Mesenteric fat pad (tissue), 1 donor: Measurements from ENCODE around the gene HOOK2. TPM values are rescaled to one million over a fixed set of nuclear protein-coding genes. Genes with fewer than 3 reads are reported as not detected.
"Not testable (repeated sequence)": the region's sequence is repeated elsewhere in the genome, so short reads cannot be mapped to it uniquely, and the experiment has no call there.

Source experiments
- DNase-seq: peaks from one replicate; pipeline ENCODE4 v3.0.0-alpha.2; 2020; ENCODE audit warnings: low spot score
- long read RNA-seq: library from polyadenylated mRNA; unstranded; transcript quantifications from one replicate; pipeline ENCODE4 v2.0.0, GENCODE V29; 2020
- total RNA-seq: library from RNA; stranded (reverse); fragmentation: NEBNext Ultra II Directional; extraction: Animal tissue kit (Norgen Biotek cat#: 25700); gene quantifications from one replicate; pipeline ENCODE4 v1.2.1, GENCODE V29; 2021
- donor health status: DM: yes; HTN: yes; CAD: no.

Gene HOOK2, protein sequence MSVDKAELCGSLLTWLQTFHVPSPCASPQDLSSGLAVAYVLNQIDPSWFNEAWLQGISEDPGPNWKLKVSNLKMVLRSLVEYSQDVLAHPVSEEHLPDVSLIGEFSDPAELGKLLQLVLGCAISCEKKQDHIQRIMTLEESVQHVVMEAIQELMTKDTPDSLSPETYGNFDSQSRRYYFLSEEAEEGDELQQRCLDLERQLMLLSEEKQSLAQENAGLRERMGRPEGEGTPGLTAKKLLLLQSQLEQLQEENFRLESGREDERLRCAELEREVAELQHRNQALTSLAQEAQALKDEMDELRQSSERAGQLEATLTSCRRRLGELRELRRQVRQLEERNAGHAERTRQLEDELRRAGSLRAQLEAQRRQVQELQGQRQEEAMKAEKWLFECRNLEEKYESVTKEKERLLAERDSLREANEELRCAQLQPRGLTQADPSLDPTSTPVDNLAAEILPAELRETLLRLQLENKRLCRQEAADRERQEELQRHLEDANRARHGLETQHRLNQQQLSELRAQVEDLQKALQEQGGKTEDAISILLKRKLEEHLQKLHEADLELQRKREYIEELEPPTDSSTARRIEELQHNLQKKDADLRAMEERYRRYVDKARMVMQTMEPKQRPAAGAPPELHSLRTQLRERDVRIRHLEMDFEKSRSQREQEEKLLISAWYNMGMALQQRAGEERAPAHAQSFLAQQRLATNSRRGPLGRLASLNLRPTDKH
- total RNA-seq = 57.7 TPM
- long read RNA-seq, transcript HOOK2-210 (3 exons, 890 nt) = minor isoform, 12 of 247 reads
- long read RNA-seq, transcript HOOK2-201 (22 exons, 2,603 nt) = major isoform, 94 of 247 reads
- long read RNA-seq, partial matches to known transcripts = 63 of 247 reads
- long read RNA-seq, other reads (novel, unspliced or antisense) = 75 of 247 reads

DNA sequence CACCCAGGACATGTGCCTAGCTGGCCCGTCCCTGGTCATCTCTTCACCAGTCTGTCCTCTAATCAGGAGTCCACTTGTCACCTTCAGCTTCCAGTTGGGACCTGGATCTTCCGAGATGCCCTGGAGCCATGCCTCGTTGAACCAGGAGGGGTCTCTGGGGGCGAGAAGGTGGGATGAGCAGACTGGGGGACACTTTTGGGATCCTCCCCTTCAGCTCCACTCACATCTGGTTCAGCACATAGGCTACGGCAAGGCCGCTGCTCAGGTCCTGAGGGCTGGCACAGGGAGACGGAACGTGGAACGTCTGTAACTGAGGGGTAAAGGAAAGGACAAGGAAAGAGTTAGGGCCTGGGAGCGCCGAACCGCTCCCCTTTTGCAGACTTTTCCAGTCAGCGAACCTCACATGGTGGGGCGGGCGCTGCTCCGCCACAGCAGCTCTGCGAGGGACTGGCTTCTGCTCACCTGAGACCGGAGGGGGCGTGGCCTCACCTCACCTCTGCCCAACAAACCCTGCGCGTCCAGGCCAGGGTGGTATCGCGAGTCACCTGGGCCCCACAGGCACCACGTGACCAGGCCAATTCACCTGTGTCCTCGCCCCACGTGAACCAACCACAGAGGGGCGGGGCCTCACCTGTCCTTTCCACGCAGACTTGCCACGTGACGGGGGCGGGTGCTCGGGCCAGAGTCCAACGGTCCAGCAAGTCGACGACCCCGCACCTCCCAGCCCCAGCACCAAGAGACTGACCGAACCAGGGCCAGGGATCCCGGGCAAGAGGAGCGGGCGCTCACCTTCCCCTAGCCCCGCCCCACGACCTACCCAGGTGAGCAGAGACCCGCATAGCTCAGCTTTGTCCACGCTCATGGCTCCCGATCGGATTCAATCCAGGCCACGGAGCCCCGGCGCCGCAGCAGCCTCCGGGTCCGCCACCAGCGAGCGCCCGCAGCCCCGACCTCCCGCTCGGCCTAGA is at the start of gene HOOK2:
Gene HOOK2 (minus strand): TSS at position 965 of the 968 bp plus-strand sequence. CDS start 103 bp downstream, at position 862.
- DNase-seq = peak; percentile 92

GRCh38 chr19:12821761-12822160 is 46.4 kb upstream of the HOOK2 start:
- no peak for DNase-seq

DNA sequence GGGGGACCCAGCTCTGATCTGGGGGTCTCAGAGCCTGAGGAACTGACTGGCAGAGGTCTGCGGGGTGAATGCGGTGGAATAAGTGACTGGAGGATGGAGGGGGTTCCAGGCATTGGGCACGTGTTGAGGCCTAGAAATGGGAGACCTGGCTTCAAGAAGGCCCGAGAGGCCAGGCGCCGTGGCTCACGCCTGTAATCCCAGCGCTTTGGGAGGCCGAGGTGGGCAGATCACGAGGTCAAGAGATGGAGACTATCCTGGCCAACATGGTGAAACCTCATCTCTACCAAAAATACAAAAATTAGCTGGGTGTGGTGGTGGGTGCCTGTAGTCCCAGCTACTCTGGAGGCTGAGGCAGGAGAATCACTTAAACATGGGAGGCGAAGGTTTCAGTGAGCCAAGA is 42.5 kb upstream of the HOOK2 start:
- DNase-seq = not testable (repeated sequence)

DNA sequence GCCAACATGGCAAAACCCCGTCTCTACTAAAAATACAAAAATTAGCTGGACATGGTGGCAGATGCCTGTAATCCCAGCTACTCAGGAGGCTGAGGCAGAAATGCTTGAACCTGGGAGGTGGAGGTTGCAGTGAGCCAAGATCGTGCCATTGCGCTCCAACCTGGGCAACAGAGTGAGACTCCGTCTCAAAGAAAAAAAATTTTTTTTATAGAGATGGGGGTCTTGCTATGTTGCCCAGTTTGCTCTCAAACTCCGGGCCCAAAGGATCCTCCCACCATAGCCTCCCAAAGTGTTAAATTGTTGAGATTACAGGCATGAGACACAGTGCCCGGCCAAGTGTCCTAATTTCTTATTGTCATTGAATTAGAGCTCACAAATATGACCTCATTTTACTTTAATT is 41.8 kb upstream of the HOOK2 start:
- not testable (repeated sequence) for DNase-seq

- no peak for DNase-seq
These were observed 39.7 kb upstream of the HOOK2 start for GRCh38 chr19:12815088-12815487.

DNA sequence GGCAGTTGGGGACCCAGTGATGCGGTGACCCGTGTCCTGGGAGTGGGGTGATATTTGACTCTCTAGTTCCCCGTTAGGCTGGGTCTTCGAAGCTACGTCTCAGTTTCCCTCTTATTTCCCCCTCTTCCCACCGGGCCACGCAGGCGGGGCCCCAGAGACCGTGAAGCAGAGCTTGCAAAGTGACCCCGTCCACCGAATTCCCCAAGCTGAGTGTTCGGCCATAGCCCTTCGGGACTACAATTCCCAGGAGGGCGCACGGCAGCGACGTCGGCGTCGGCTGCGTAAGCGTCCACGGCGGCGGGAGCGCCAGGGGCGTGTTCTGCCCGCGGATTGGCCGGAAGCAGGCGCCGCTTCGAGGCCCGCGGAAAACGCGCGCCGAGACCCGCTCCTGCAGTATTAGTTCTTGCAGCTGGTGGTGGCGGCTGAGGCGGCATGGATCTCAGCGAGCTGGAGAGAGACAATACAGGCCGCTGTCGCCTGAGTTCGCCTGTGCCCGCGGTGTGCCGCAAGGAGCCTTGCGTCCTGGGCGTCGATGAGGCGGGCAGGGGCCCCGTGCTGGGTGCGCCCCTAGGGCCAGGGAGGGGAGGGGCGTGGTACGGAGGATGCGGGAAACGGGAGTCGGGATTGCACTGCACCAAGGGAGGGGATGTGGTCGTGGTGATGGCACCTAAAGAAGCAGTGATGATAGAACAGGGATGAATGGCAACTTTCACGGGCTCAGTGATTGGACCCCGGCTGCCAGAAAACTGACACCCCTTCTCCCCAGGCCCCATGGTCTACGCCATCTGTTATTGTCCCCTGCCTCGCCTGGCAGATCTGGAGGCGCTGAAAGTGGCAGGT is 31.1 kb upstream of the HOOK2 start, which contains the start of gene RNASEH2A:
Gene RNASEH2A (plus strand): TSS at position 343 of the 840 bp plus-strand sequence. CDS start 90 bp downstream, at position 433.
- peak; percentile 97 for DNase-seq

GRCh38 chr19:12804051-12804450 is 28.7 kb upstream of the HOOK2 start:
- no peak for DNase-seq

GRCh38 chr19:12802267-12803106 is 27.1 kb upstream of the HOOK2 start:
- DNase-seq = no peak

DNA sequence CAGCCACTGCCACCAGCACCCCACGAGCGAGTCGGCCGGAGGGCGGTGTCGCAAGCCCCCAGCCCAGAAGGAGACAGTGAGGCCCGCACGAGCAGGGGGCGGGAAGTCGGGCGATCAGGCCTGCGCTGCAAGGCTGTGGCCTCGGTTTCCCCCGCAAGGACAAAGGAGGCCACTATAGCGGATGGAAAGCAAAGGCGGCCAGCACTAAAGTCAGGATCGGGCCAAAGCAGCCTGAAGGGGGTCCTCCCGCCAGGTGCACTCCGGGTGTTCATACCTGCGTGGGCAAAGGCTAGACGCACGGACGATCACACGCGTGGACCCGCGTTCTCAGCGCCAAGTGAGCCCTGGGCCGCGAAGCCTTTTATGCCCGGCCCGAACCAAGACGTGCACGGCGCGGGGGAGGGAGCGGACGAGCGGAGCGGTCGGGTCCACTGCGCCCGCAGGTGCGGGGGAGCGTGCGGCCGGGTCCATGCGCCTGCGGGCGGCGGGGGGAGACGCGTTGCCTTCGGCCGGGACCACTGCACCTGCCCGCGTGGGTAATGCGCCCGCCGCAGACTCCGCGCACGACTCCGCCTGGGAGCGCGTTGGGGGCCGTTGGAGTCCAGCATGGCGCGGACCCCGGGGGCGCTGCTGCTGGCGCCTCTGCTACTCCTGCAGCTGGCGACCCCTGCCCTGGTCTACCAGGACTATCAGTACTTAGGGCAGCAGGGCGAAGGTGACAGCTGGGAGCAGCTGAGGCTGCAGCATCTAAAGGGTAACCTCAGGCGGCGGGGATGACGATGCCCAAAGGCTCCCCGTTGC is 26.3 kb upstream of the HOOK2 start, which contains the start of the genes PRDX2 and THSD8:
Gene PRDX2 (minus strand): TSS at position 335 of the 801 bp plus-strand sequence. CDS start 539 bp downstream, outside the sequence.
Gene THSD8 (plus strand): TSS at position 604 of the 801 bp plus-strand sequence. CDS start 3 bp downstream, at position 607.
- peak; percentile 94 for DNase-seq

DNA sequence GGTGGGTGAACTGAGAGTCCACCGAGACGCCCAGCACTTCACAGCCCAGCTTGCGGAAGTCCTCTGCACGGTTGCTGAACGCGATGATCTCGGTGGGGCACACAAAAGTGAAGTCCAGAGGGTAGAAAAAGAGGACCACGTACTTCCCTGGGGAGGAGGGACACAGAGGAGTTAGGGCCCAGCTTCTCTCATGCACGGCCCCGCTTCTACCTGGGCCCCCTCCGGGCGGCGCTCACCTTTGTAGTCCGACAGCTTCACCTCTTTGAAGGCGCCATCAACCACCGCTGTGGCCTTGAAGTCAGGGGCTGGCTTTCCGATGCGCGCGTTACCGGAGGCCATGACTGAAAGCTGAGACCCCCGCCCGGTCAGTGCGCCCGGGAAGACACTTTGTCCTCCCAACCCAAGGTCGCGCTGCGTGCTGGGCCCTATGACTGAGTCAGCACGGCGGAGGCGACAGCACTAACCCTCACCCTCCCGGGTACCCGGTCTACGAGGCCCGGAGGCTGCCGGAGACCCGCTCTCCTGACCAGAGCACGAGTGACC is 25.6 kb upstream of the HOOK2 start:
- no peak for DNase-seq

DNA sequence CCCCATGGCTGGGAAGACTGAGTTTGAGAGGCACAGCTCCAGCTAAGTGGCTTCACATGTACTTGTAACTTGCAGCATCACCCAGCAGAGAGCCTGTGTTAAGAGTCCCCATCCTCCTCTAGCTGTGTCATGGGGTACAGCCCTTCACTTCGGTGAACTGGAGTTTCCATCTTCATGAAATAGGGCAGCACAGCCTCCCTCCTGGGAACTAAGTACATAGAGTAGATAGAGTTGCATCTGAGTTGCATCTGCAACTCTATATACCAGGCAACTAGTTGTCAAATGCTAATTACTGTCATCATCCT is 25.1 kb upstream of the HOOK2 start:
- no peak for DNase-seq

DNA sequence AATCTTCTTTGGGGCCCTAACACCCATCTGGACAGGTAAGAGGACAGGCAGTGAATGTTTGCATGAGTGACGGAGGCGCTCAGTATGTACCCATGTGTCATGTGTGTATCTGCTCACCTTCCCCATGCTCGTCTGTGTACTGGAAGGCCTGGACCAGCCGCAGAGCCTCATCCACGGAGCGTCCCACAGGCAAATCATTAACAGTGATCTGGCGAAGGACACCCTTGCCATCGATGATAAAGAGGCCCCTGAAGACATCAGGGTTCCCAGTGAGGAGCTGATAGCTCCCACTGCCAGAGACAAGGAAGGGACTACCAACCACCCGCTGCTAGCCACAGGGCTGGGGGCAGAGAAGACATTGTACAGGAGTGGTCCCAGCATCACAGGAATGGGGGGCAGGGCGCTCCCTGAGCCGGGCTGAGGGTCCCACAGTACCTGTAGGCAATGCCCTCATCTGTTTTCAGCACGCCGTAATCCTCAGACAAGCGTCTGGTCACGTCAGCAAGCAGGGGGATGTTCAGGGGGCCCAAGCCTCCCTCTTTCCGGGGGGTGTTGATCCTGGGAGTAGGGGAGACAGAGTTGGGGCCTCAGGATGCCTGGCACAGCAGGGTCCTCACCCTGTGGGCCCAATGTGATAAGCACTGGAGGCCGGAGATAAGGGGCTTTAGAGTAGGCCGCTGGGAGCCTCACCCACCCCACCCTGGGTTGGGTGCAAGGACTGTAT is 24.6 kb upstream of the HOOK2 start:
- no peak for DNase-seq

GRCh38 chr19:12797607-12798006 is 22.3 kb upstream of the HOOK2 start:
- DNase-seq = not testable (repeated sequence)

DNA sequence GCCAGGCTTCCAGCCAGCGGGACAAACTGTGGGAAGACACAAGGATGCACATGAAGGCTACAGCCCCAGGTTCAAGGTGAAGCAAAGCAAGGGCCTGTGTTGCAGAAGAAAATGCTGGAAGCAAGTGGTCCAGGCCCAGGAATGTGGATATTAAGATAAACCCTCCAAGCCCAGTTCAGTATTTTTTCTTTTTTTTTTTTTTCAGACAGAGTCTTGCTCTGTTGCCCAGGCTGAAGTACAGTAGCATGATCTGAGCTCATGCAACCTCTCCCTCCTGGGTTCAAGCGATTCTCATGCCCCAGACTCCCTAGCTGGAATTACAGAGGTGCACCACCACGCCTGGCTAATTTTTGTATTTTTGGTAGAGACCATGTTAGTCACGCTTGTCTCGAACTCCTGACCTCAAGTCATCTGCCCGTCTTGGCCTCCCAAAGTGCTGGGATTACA is 21.8 kb upstream of the HOOK2 start:
- DNase-seq = no peak

- DNase-seq = no peak
These were observed 21.1 kb upstream of the HOOK2 start for GRCh38 chr19:12796146-12797071.

GRCh38 chr19:12794971-12795381 is 19.6 kb upstream of the HOOK2 start:
- no peak for DNase-seq
